Sigmoid colon (tissue), 7 donors: ENCODE data around the gene RPS6KL1. TPM values are rescaled to one million over a fixed set of nuclear protein-coding genes. Genes with fewer than 3 reads are reported as not detected.
A peak's percentile ranks its signal among the peaks of the same experiment; 100 is the strongest.

Experiments used
- DNase-seq: peaks from one replicate; pipeline ENCODE4 v3.0.0-alpha.2; 2019
- H3K27ac ChIP-seq, 4 donors: fragments of 200-600 bp; sonication (generic); one replicate each; pipeline ENCODE4 v1.5.1; 2016 to 2019; ENCODE audit warnings: mild to moderate bottlenecking in 1 of 4
- H3K27me3 ChIP-seq, 3 donors: fragments of 200-600 bp; sonication (generic); one replicate each; pipeline ENCODE4 v1.5.1; 2019; ENCODE audit warnings: mild to moderate bottlenecking in 1 of 3
- H3K36me3 ChIP-seq, 4 donors: fragments of 200-600 bp; sonication (generic); one replicate each; pipeline ENCODE4 v1.5.1; 2016 to 2019
- H3K4me1 ChIP-seq, 4 donors: fragments of 200-600 bp; sonication (generic); one replicate each; pipeline ENCODE4 v1.5.1; 2017 to 2019
- H3K4me3 ChIP-seq, 4 donors: fragments of 200-600 bp; sonication (generic); one replicate each; pipeline ENCODE4 v1.5.1; 2017 to 2019; ENCODE audit warnings: mild to moderate bottlenecking in 2 of 4, moderate library complexity in 1 of 4
- H3K9me3 ChIP-seq, 4 donors: fragments of 200-600 bp in 3 of 4; sonication (generic) in 3 of 4; one replicate each; pipeline versions ENCODE4 v1.5.1 to v1.6.1; 2013 to 2019
- CTCF ChIP-seq, 4 experiments: fragments of 450-650 bp in 3 of 4; fragments of 200-600 bp in 1 of 4; IDR thresholded peaks; one replicate each; pipeline ENCODE4 v1.5.1; 2016 to 2019; ENCODE audit warnings: antibody characterized with exemption in 4 of 4, mild to moderate bottlenecking in 3 of 4, moderate library complexity in 2 of 4
- EP300 ChIP-seq, 4 donors: sonication (generic); formaldehyde crosslinking; IDR thresholded peaks; one replicate each; pipeline ENCODE4 v1.6.1; 2017; ENCODE audit warnings: antibody characterized with exemption in 4 of 4
- POLR2A ChIP-seq, 2 donors: fragments of 450-650 bp; IDR thresholded peaks; one replicate each; pipeline ENCODE4 v1.6.1; 2016; ENCODE audit warnings: antibody characterized with exemption in 2 of 2, mild to moderate bottlenecking in 2 of 2, moderate library complexity in 2 of 2
- POLR2AphosphoS5 ChIP-seq, 4 donors: sonication (generic); formaldehyde crosslinking; IDR thresholded peaks; one replicate each; pipeline ENCODE4 v1.6.1; 2017; ENCODE audit warnings: antibody characterized with exemption in 4 of 4
- WGBS, 2 donors: extraction: QIAGEN DNeasy Blood & Tissue Kit; methylation state at CpG; one replicate each; pipeline ENCODE4 v1.1.7; 2013; 5-methylcytosine and 5-hydroxymethylcytosine counted together
- intact Hi-C: fragments of 100-400 bp; cut with DNase I; formaldehyde crosslinking; loops from one replicate; pipeline ENCODE4 v1.15.1; 2023
- polyA plus RNA-seq, 3 donors: library from polyadenylated mRNA; stranded (reverse); fragments of 200-250 nt; gene quantifications; one replicate each; pipeline ENCODE4 v1.2.3, GENCODE V29; 2013
- total RNA-seq, 4 donors: library from RNA; depleted of rRNA; stranded (reverse); fragments of >200 nt; gene quantifications; one replicate each; pipeline ENCODE4 v1.1.0, GENCODE V29; 2016
- donor health status: healthy with polysubstance abuse.
- donor health status: Bipolar disorder and iron deficiency.
- donor health status: healthy.

RPS6KL1 gene
- total and polyA plus RNA-seq, 7 donors, result 1.8 to 11.1 (median 4.6) TPM

GRCh38 chr14:74955229-74956026 is 32.4 kb upstream of the RPS6KL1 start, which contains the start of gene PGF:
Gene PGF (minus strand): TSS chr14:74955597. CDS start chr14:74955242, 355 bp downstream.
- TF ChIP-seq EP300 (IDR thresholded peaks at IDR 0.05) (no peak), POLR2AphosphoS5 (IDR thresholded peaks at IDR 0.05) (peak in 3 of 4 donors; percentile 56 to 68 (median 60))
- WGBS, 2 donors, result 2 to 7% methylated on average over 73 of the region's 73 CpGs
- H3K9me3 ChIP-seq, result no peaks in the 10 kb centered on the region
- H3K27me3 ChIP-seq, result peaks cover 0 to 39% (median 0%) of the 10 kb centered on the region in 3 donors
- peak within 1 kb of the TSS; percentile 21 to 52 (median 47) for H3K4me3 ChIP-seq
- no peaks in the 10 kb centered on the region for H3K36me3 ChIP-seq
- peak within 1 kb of the TSS in 2 of 4 donors; percentile 29 to 33 for H3K27ac ChIP-seq
- peaks cover 0 to 22% (median 15%) of the 10 kb centered on the region in 4 donors for H3K4me1 ChIP-seq
- peak; percentile 83 for DNase-seq
- intact Hi-C loops, result no loop called here

- intact Hi-C loops, result no loop called here
- H3K4me1 ChIP-seq, result peaks cover 0 to 22% (median 15%) of the 10 kb centered on the region in 4 donors
- WGBS, 2 donors, result 2% methylated on average over 3 of the region's 3 CpGs
- H3K9me3 ChIP-seq, result no peaks in the 10 kb centered on the region
- peak overlapping the region; percentile 21 to 52 (median 47) for H3K4me3 ChIP-seq
- H3K27me3 ChIP-seq, result peaks cover 0 to 44% (median 0%) of the 10 kb centered on the region in 3 donors
- TF ChIP-seq POLR2AphosphoS5 (IDR thresholded peaks at IDR 0.05) (no peak), CTCF (IDR thresholded peaks at IDR 0.05) (no peak), EP300 (IDR thresholded peaks at IDR 0.05) (no peak), POLR2A (IDR thresholded peaks at IDR 0.05) (no peak)
- no peak for DNase-seq
- H3K27ac ChIP-seq, result peak overlapping the region in 1 of 4 donors; percentile 33
- H3K36me3 ChIP-seq, result no peaks in the 10 kb centered on the region
Observed at GRCh38 chr14:74954947-74955228, 31.8 kb upstream of the RPS6KL1 start.

- H3K9me3 ChIP-seq, result no peaks in the 10 kb centered on the region
- peak overlapping the region in 1 of 4 donors; percentile 33 for H3K27ac ChIP-seq
- TF ChIP-seq EP300 (IDR thresholded peaks at IDR 0.05), result no peak
- TF ChIP-seq POLR2AphosphoS5 (IDR thresholded peaks at IDR 0.05), result no peak
- TF ChIP-seq CTCF (IDR thresholded peaks at IDR 0.05), result no peak
- no peak for TF ChIP-seq POLR2A (IDR thresholded peaks at IDR 0.05)
- peaks cover 0 to 22% (median 15%) of the 10 kb centered on the region in 4 donors for H3K4me1 ChIP-seq
- H3K4me3 ChIP-seq, result peak overlapping the region; percentile 9 to 52 (median 47)
- intact Hi-C loops, result no loop called here
- no peak for DNase-seq
- H3K27me3 ChIP-seq, result peaks cover 0 to 49% (median 4%) of the 10 kb centered on the region in 3 donors
- 26 to 55% methylated on average over 18 of the region's 18 CpGs for WGBS, 2 donors
- no peaks in the 10 kb centered on the region for H3K36me3 ChIP-seq
Observed at GRCh38 chr14:74954232-74954946, 31.3 kb upstream of the RPS6KL1 start.

GRCh38 chr14:74953686-74954085 is 30.6 kb upstream of the RPS6KL1 start:
- Histone ChIP-seq H3K9me3 (no peaks in the 10 kb centered on the region), H3K36me3 (no peaks in the 10 kb centered on the region), H3K27ac (no peak overlapping the region), H3K27me3 (peaks cover 0 to 56% (median 6%) of the 10 kb centered on the region in 3 donors), H3K4me3 (peak overlapping the region in 2 of 4 donors; percentile 47), H3K4me1 (peaks cover 0 to 22% (median 15%) of the 10 kb centered on the region in 4 donors)
- 90% methylated on average over 5 of the region's 5 CpGs for WGBS, 2 donors
- intact Hi-C loops, result no loop called here
- DNase-seq, result no peak
- TF ChIP-seq POLR2A (IDR thresholded peaks at IDR 0.05), result no peak
- no peak for TF ChIP-seq CTCF (IDR thresholded peaks at IDR 0.05)
- TF ChIP-seq POLR2AphosphoS5 (IDR thresholded peaks at IDR 0.05), result no peak
- TF ChIP-seq EP300 (IDR thresholded peaks at IDR 0.05), result no peak
